Naive thymus-derived CD4-positive, alpha-beta T cell (primary cell): Measurements from ENCODE around the gene FOLR1. TPM values are rescaled to one million over a fixed set of nuclear protein-coding genes. Genes with fewer than 3 reads are reported as not detected.

ENCODE experiments used
- polyA plus RNA-seq, 2 donors: library from polyadenylated mRNA; unstranded; fragments of 300-500 nt; fragmentation: Illumina TruSeq; gene quantifications; one replicate each; pipeline ENCODE4 v1.2.3, GENCODE V29; 2021
- total RNA-seq, 6 experiments: library from RNA in 5 of 6; stranded (reverse) in 5 of 6; gene quantifications; 1 replicate in 5 of 6; 2 replicates in 1 of 6; pipeline ENCODE4 v1.2.3 and lab custom pipeline; 2021 to 2026

The FOLR1 gene
- total and polyA plus RNA-seq, 7 experiments from 2014 or later, result not detected

Other genes with a start within 250 kb of the FOLR1 start
- 10 to 100 TPM; 17.6 to 30.2 (median 23.1) TPM for gene IL18BP, start 193.2 kb upstream of the FOLR1 start, total RNA-seq
- 10 to 100 TPM; 14.4 to 15.1 TPM for gene IL18BP, start 193.2 kb upstream of the FOLR1 start, polyA plus RNA-seq
- gene NUMA1, start 111.6 kb upstream of the FOLR1 start, total RNA-seq, result 100 to 1,000 TPM; 216 to 453 (median 266) TPM
- gene NUMA1, start 111.6 kb upstream of the FOLR1 start, polyA plus RNA-seq, result 100 to 1,000 TPM in 1 of 2 donors, 10 to 100 TPM in 1; 27.1 to 142 TPM
- 1 to 10 TPM; 1.2 to 7.8 (median 4.6) TPM for gene LRRC51, start 111.3 kb upstream of the FOLR1 start, total RNA-seq
- gene LRRC51, start 111.3 kb upstream of the FOLR1 start, polyA plus RNA-seq, result 1 to 10 TPM; 2.0 to 2.7 TPM
- gene LAMTOR1, start 88.8 kb upstream of the FOLR1 start, total RNA-seq, result 10 to 100 TPM; 41.8 to 83.0 (median 69.7) TPM
- gene LAMTOR1, start 88.8 kb upstream of the FOLR1 start, polyA plus RNA-seq, result 10 to 100 TPM; 63.2 to 78.0 TPM
- under 1 TPM in 1 of 5 experiments, not detected in 4; 0.42 TPM for gene TOMT, start 86.2 kb upstream of the FOLR1 start, total RNA-seq
- not detected for gene TOMT, start 86.2 kb upstream of the FOLR1 start, polyA plus RNA-seq
- 10 to 100 TPM; 43.0 to 59.6 (median 44.1) TPM for gene ANAPC15, start 79.4 kb upstream of the FOLR1 start, total RNA-seq
- 100 to 1,000 TPM in 1 of 2 donors, 10 to 100 TPM in 1; 99.1 to 113 TPM for gene ANAPC15, start 79.4 kb upstream of the FOLR1 start, polyA plus RNA-seq
- gene FOLR3, start 56.4 kb upstream of the FOLR1 start, total RNA-seq, result 1 to 10 TPM in 2 of 5 experiments, not detected in 3; 3.4 to 4.6 TPM
- gene FOLR3, start 56.4 kb upstream of the FOLR1 start, polyA plus RNA-seq, result not detected
- gene FOLR2, start 24.7 kb downstream of the FOLR1 start, total RNA-seq, result 1 to 10 TPM in 3 of 5 experiments, not detected in 2; 1.1 to 2.6 (median 2.4) TPM
- not detected for gene FOLR2, start 24.7 kb downstream of the FOLR1 start, polyA plus RNA-seq
- 100 to 1,000 TPM; 103 to 182 (median 134) TPM for gene INPPL1, start 32.6 kb downstream of the FOLR1 start, total RNA-seq
- gene INPPL1, start 32.6 kb downstream of the FOLR1 start, polyA plus RNA-seq, result 1 to 10 TPM; 4.1 to 6.3 TPM
- gene PHOX2A, start 52.0 kb downstream of the FOLR1 start, total RNA-seq, result not detected
- not detected for gene PHOX2A, start 52.0 kb downstream of the FOLR1 start, polyA plus RNA-seq
- gene CLPB, start 242.4 kb downstream of the FOLR1 start, total RNA-seq, result 10 to 100 TPM; 14.3 to 24.2 (median 17.9) TPM
- 1 to 10 TPM; 4.9 to 7.4 TPM for gene CLPB, start 242.4 kb downstream of the FOLR1 start, polyA plus RNA-seq